ENCODE measurements around the gene KRTAP5-2. TPM values are rescaled to one million over a fixed set of nuclear protein-coding genes. Genes with fewer than 3 reads are reported as not detected.

KRTAP5-2 gene
- total and polyA plus RNA-seq, 10 donors, result not detected

- 78 to 89% (median 81%) methylated on average over 9 to 13 of the region's 13 CpGs for WGBS, 5 donors
- intact Hi-C loops (cut with DNase I; ENCODE audit: low total_unique reads), result no loop called here
- no peak for DNase-seq
- Histone ChIP-seq H3K27me3 (replicated peaks in 1 of 7) (peaks cover 0 to 74% (median 15%) of the 10 kb centered on the region in 7 donors), H3K27ac (no peak overlapping the region), H3K9me3 (no peaks in the 10 kb centered on the region), H3K4me1 (peaks cover 0 to 18% (median 9%) of the 10 kb centered on the region in 6 donors), H3K4me3 (no peak overlapping the region), H3K36me3 (no peaks in the 10 kb centered on the region)
- no peak for TF ChIP-seq POLR2A (IDR thresholded peaks at IDR 0.05)
- TF ChIP-seq POLR2AphosphoS5 (IDR thresholded peaks at IDR 0.05), result no peak
- TF ChIP-seq CTCF (IDR thresholded peaks at IDR 0.05 in 8 of 11, conservative IDR thresholded peaks at IDR 0.05 in 3 of 11), result no peak
Observed at GRCh38 chr11:1631066-1631568, 33.0 kb upstream of the KRTAP5-2 start.

GRCh38 chr11:1630271-1630670, 32.2 kb upstream of the KRTAP5-2 start:
- peaks cover 0 to 18% (median 9%) of the 10 kb centered on the region in 6 donors for H3K4me1 ChIP-seq
- no peak for TF ChIP-seq POLR2AphosphoS5 (IDR thresholded peaks at IDR 0.05)
- TF ChIP-seq POLR2A (IDR thresholded peaks at IDR 0.05), result no peak
- no peak for TF ChIP-seq CTCF (IDR thresholded peaks at IDR 0.05 in 8 of 11, conservative IDR thresholded peaks at IDR 0.05 in 3 of 11)
- H3K27ac ChIP-seq, result no peak overlapping the region
- H3K27me3 ChIP-seq (replicated peaks in 1 of 7), result peaks cover 0 to 78% (median 15%) of the 10 kb centered on the region in 7 donors
- no peaks in the 10 kb centered on the region for H3K36me3 ChIP-seq
- intact Hi-C loops (cut with DNase I; ENCODE audit: low total_unique reads), result no loop called here
- no peaks in the 10 kb centered on the region for H3K9me3 ChIP-seq
- no peak for DNase-seq
- WGBS, 5 donors, result 70 to 76% (median 74%) methylated on average over 2 of the region's 2 CpGs; no CpG with 5 or more reads in 1 of the 5 donors
- H3K4me3 ChIP-seq, result no peak overlapping the region

GRCh38 chr11:1629326-1630185, 31.5 kb upstream of the KRTAP5-2 start, which contains the start of gene KRTAP5-5:
KRTAP5-5 (plus strand) TSS chr11:1629775; CDS start chr11:1629841, 66 bp downstream.
- Histone ChIP-seq H3K4me3 (no peak within 1 kb of the TSS), H3K27ac (no peak within 1 kb of the TSS), H3K27me3 (replicated peaks in 1 of 7) (peaks cover 0 to 81% (median 15%) of the 10 kb centered on the region in 7 donors), H3K9me3 (no peaks in the 10 kb centered on the region), H3K36me3 (no peaks in the 10 kb centered on the region), H3K4me1 (peaks cover 0 to 18% (median 9%) of the 10 kb centered on the region in 6 donors)
- TF ChIP-seq CTCF (IDR thresholded peaks at IDR 0.05 in 8 of 11, conservative IDR thresholded peaks at IDR 0.05 in 3 of 11) (no peak), POLR2AphosphoS5 (IDR thresholded peaks at IDR 0.05) (no peak), POLR2A (IDR thresholded peaks at IDR 0.05) (no peak)
- WGBS, 5 donors, result 64 to 76% (median 66%) methylated on average over 12 to 26 of the region's 26 CpGs
- intact Hi-C loops (cut with DNase I; ENCODE audit: low total_unique reads), result no loop called here
- DNase-seq, result no peak

All from spleen (tissue), 11 donors.